Measurements from ENCODE around the gene C2CD4A.

DNA sequence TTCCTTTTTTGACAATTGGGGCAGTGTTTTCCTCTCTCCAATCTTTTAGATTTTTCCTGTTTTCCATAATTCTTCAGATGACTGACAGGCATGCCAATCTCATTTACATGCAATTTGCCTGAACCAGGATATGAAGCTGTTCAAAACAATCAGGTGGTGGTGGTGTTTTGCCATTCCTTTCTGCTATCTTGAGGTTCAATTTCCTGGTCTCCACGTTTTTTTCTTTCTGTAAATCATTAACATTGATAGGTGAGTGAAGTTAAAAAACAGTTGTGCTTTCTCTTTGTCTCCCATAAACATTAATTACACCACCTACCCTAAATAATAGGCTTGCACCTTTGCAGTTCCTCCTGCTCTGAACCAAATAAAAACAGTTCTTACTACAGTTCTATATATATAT is 49.1 kb downstream of the C2CD4A start:
- TF ChIP-seq, protein P1, sequence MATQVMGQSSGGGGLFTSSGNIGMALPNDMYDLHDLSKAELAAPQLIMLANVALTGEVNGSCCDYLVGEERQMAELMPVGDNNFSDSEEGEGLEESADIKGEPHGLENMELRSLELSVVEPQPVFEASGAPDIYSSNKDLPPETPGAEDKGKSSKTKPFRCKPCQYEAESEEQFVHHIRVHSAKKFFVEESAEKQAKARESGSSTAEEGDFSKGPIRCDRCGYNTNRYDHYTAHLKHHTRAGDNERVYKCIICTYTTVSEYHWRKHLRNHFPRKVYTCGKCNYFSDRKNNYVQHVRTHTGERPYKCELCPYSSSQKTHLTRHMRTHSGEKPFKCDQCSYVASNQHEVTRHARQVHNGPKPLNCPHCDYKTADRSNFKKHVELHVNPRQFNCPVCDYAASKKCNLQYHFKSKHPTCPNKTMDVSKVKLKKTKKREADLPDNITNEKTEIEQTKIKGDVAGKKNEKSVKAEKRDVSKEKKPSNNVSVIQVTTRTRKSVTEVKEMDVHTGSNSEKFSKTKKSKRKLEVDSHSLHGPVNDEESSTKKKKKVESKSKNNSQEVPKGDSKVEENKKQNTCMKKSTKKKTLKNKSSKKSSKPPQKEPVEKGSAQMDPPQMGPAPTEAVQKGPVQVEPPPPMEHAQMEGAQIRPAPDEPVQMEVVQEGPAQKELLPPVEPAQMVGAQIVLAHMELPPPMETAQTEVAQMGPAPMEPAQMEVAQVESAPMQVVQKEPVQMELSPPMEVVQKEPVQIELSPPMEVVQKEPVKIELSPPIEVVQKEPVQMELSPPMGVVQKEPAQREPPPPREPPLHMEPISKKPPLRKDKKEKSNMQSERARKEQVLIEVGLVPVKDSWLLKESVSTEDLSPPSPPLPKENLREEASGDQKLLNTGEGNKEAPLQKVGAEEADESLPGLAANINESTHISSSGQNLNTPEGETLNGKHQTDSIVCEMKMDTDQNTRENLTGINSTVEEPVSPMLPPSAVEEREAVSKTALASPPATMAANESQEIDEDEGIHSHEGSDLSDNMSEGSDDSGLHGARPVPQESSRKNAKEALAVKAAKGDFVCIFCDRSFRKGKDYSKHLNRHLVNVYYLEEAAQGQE (IDR thresholded peaks at IDR 0.05; ENCODE audit: insufficient replicate concordance, low read depth) = no peak
- TF ChIP-seq, protein P2, sequence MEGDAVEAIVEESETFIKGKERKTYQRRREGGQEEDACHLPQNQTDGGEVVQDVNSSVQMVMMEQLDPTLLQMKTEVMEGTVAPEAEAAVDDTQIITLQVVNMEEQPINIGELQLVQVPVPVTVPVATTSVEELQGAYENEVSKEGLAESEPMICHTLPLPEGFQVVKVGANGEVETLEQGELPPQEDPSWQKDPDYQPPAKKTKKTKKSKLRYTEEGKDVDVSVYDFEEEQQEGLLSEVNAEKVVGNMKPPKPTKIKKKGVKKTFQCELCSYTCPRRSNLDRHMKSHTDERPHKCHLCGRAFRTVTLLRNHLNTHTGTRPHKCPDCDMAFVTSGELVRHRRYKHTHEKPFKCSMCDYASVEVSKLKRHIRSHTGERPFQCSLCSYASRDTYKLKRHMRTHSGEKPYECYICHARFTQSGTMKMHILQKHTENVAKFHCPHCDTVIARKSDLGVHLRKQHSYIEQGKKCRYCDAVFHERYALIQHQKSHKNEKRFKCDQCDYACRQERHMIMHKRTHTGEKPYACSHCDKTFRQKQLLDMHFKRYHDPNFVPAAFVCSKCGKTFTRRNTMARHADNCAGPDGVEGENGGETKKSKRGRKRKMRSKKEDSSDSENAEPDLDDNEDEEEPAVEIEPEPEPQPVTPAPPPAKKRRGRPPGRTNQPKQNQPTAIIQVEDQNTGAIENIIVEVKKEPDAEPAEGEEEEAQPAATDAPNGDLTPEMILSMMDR (IDR thresholded peaks at IDR 0.05; ENCODE audit: insufficient read depth, low read length) = no peak
- TF ChIP-seq POLR2AphosphoS5 (IDR thresholded peaks at IDR 0.05; ENCODE audit: low read depth) (no peak), SPI1 (IDR thresholded peaks at IDR 0.05; ENCODE audit: borderline replicate concordance, low read depth) (no peak)

Measured in HL-60 (cell line).